Liver (tissue), 9 donors: Measurements from ENCODE around the gene RCOR1. TPM values are rescaled to one million over a fixed set of nuclear protein-coding genes. Genes with fewer than 3 reads are reported as not detected.

Source experiments
- DNase-seq: peaks from one replicate; pipeline ENCODE4 v3.0.0-alpha.2; 2017; ENCODE audit warnings: low spot score
- H3K27ac ChIP-seq, 2 donors: one replicate each; pipeline ENCODE4 v1.7.0; 2013; ENCODE audit warnings: inconsistent platforms in 2 of 2, low read length in 2 of 2, control low read depth in 1 of 2, low read depth in 1 of 2, mild to moderate bottlenecking in 1 of 2
- H3K27me3 ChIP-seq, 4 donors: one replicate each; pipeline versions ENCODE4 v1.6.1 to v1.7.0; 2013; ENCODE audit warnings: low read length in 3 of 4, inconsistent platforms in 1 of 4, mild to moderate bottlenecking in 1 of 4, moderate library complexity in 1 of 4; ENCODE audit not compliant: control insufficient read depth in 4 of 4, insufficient read depth in 4 of 4
- H3K36me3 ChIP-seq, 4 donors: one replicate each; pipeline versions ENCODE4 v1.6.1 to v1.7.0; 2013; ENCODE audit warnings: low read length in 3 of 4, mild to moderate bottlenecking in 3 of 4, low read depth in 1 of 4, moderate library complexity in 1 of 4; ENCODE audit not compliant: control insufficient read depth in 4 of 4, insufficient read depth in 3 of 4
- H3K4me1 ChIP-seq, 4 donors: one replicate each; pipeline versions ENCODE4 v1.6.1 to v1.7.0; 2013; ENCODE audit warnings: low read length in 3 of 4, mild to moderate bottlenecking in 3 of 4, moderate library complexity in 1 of 4; ENCODE audit not compliant: control insufficient read depth in 4 of 4, insufficient read depth in 4 of 4
- H3K4me3 ChIP-seq, 3 donors: one replicate each; pipeline versions ENCODE4 v1.6.1 to v1.7.0; 2013; ENCODE audit warnings: low read length in 3 of 3, control low read depth in 1 of 3, low read depth in 1 of 3, mild to moderate bottlenecking in 1 of 3
- H3K9ac ChIP-seq, 2 donors: one replicate each; pipeline ENCODE4 v1.7.0; 2013; ENCODE audit warnings: low read length in 2 of 2, mild to moderate bottlenecking in 2 of 2, moderate library complexity in 2 of 2, control low read depth in 1 of 2, low read depth in 1 of 2
- H3K9me3 ChIP-seq, 4 donors: one replicate each; pipeline versions ENCODE4 v1.6.1 to v1.7.0; 2013; ENCODE audit warnings: low read length in 3 of 4; ENCODE audit not compliant: control insufficient read depth in 4 of 4
- EGR1 ChIP-seq, 2 donors: IDR thresholded peaks; 2 replicates each; pipeline ENCODE4 v1.6.1; 2016 to 2018; ENCODE audit warnings: antibody characterized with exemption in 2 of 2, low read depth in 2 of 2
- FOXA1 ChIP-seq: IDR thresholded peaks from 2 replicates; pipeline ENCODE4 v1.6.1; 2016; ENCODE audit warnings: antibody characterized with exemption
- FOXA2 ChIP-seq: IDR thresholded peaks from 2 replicates; pipeline ENCODE4 v1.6.1; 2016; ENCODE audit warnings: antibody characterized with exemption
- GABPA ChIP-seq, 2 donors: IDR thresholded peaks in 1 of 2; conservative IDR thresholded peaks in 1 of 2; 2 replicates each; pipeline ENCODE4 v1.6.1; 2016; ENCODE audit warnings: antibody characterized with exemption in 2 of 2, mild to moderate bottlenecking in 1 of 2, moderate library complexity in 1 of 2
- HNF4A ChIP-seq, 2 donors: conservative IDR thresholded peaks; 2 replicates each; pipeline ENCODE4 v1.6.1; 2016; ENCODE audit warnings: antibody characterized with exemption in 2 of 2, mild to moderate bottlenecking in 2 of 2
- JUND ChIP-seq, 2 donors: IDR thresholded peaks; 2 replicates each; pipeline ENCODE4 v1.6.1; 2016; ENCODE audit warnings: antibody characterized with exemption in 2 of 2
- RAD21 ChIP-seq, 2 donors: IDR thresholded peaks; 2 replicates each; pipeline ENCODE4 v1.6.1; 2016; ENCODE audit warnings: antibody characterized with exemption in 2 of 2, mild to moderate bottlenecking in 2 of 2
- TAF1 ChIP-seq: conservative IDR thresholded peaks from 2 replicates; pipeline ENCODE4 v1.6.1; 2016; ENCODE audit warnings: antibody characterized with exemption, mild to moderate bottlenecking
- YY1 ChIP-seq: IDR thresholded peaks from 2 replicates; pipeline ENCODE4 v1.6.1; 2016; ENCODE audit warnings: antibody characterized with exemption, mild to moderate bottlenecking
- WGBS: extraction: QIAGEN DNeasy Blood & Tissue Kit; methylation state at CpG from one replicate; pipeline ENCODE4 v1.1.7; 2013; 5-methylcytosine and 5-hydroxymethylcytosine counted together
- polyA plus RNA-seq, 2 donors: library from polyadenylated mRNA; stranded (reverse) in 1 of 2; unstranded in 1 of 2; fragments of 200-250 nt in 1 of 2; fragments of >200 nt in 1 of 2; fragmentation: Nextera tagmentation in 1 of 2; extraction: Ambion mirVana in 1 of 2; gene quantifications; one replicate each; pipeline versions ENCODE4 v1.2.1 to v1.2.3, GENCODE V29; 2013 to 2015
- total RNA-seq, 2 donors: library from RNA; depleted of rRNA; stranded (reverse); fragments of >200 nt; gene quantifications; one replicate each; pipeline ENCODE4 v1.2.3, GENCODE V29; 2014
- TF ChIP-seq, protein P1 (sequence below): IDR thresholded peaks from 2 replicates; pipeline ENCODE4 v1.6.1; 2016; ENCODE audit warnings: antibody characterized with exemption
- TF ChIP-seq, protein P2 (sequence below): IDR thresholded peaks from 2 replicates; pipeline ENCODE4 v1.6.1; 2016; ENCODE audit warnings: antibody characterized with exemption
- TF ChIP-seq, protein P3 (sequence below): IDR thresholded peaks from 2 replicates; pipeline ENCODE4 v1.6.1; 2016; ENCODE audit warnings: antibody characterized with exemption
- donor health status: healthy.
- donor health status: healthy.
- donor health status: healthy.
- donor health status: healthy.
- donor health status: healthy.

RCOR1 gene
- total and polyA plus RNA-seq, 4 donors, result 4.2 to 17.0 (median 5.7) TPM

DNA sequence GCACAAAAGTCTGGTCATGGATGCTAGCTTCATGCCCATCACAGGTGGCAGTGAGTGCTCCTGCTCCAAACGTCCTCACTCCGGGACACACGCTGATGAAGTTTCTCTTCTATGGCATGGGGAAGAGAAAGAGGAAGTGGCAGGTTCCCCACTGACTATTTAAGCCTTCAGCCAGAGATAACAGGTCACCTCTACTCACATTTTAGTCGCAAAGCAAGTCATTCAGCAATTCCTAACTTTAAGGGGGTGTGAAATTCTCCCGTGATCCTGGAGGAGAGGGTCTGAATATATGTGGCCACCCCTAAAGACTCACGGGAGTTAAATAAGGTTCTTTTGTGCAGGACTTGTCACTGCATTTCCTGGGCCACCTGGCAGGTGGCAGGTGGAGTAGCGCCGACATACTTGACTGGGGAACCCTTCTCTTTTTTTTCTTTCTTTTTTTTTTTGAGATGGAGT, 18.8 kb upstream of the RCOR1 start:
- 63% methylated on average over 8 of the region's 8 CpGs for WGBS
- no peaks in the 10 kb centered on the region for H3K4me1 ChIP-seq

DNA sequence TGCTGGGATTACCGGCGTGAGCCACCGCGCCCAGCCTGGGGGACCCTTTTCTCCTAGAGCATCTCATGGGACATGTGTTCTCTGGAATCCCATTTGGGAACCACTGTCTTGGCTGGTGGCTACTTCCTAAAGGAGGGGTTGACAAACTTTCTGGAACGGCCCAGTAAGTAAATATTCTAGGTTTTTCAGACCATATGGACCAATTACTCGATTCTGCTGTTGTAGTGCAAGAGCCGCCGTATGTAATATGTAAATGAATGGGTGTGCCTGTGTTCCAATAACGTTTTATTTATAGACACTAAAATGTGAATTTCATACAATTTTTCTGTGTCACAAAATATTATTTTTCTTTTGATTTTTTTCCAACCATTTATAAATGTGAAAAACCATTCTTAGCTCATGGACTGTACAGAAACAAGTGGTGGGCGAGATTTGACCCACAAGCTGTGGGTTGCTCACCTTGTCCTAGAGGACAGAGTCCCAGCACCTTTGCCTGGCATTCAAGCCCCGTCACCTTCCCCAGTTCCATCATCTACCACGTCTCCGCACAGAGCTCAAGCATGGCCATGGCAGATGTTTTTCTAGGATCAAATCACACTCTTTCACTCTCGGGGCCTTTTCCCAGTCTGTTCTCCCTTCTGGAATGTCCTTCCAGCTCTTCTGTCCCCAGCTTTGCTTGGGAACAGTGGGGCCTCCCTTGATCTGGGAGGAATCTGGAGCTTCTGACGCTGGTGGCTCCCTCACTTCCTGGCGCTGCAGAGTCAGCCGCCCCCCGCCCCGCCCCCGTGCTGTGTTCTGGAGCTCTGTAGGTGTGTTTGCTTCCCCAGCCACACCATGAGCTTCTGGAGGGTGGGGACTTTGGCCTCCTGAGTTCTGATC, 17.9 kb upstream of the RCOR1 start:
- no peaks in the 10 kb centered on the region for H3K36me3 ChIP-seq
- no peak overlapping the region for H3K27ac ChIP-seq
- peaks cover 0 to 4% (median 0%) of the 10 kb centered on the region in 4 donors for H3K27me3 ChIP-seq
- WGBS, result 72% methylated on average over 20 of the region's 20 CpGs
- H3K9me3 ChIP-seq, result no peaks in the 10 kb centered on the region
- DNase-seq, result no peak
- no peak overlapping the region for H3K9ac ChIP-seq
- H3K4me1 ChIP-seq, result no peaks in the 10 kb centered on the region
- TF ChIP-seq GABPA (IDR thresholded peaks at IDR 0.05 in 1 of 2, conservative IDR thresholded peaks at IDR 0.05 in 1 of 2), result no peak
- no peak for TF ChIP-seq JUND (IDR thresholded peaks at IDR 0.05)
- TF ChIP-seq, protein P1, sequence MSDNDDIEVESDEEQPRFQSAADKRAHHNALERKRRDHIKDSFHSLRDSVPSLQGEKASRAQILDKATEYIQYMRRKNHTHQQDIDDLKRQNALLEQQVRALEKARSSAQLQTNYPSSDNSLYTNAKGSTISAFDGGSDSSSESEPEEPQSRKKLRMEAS, result no peak
- TF ChIP-seq EGR1 (IDR thresholded peaks at IDR 0.05; ENCODE audit: low read depth in 2 of 2), result no peak
- TF ChIP-seq, protein P2, sequence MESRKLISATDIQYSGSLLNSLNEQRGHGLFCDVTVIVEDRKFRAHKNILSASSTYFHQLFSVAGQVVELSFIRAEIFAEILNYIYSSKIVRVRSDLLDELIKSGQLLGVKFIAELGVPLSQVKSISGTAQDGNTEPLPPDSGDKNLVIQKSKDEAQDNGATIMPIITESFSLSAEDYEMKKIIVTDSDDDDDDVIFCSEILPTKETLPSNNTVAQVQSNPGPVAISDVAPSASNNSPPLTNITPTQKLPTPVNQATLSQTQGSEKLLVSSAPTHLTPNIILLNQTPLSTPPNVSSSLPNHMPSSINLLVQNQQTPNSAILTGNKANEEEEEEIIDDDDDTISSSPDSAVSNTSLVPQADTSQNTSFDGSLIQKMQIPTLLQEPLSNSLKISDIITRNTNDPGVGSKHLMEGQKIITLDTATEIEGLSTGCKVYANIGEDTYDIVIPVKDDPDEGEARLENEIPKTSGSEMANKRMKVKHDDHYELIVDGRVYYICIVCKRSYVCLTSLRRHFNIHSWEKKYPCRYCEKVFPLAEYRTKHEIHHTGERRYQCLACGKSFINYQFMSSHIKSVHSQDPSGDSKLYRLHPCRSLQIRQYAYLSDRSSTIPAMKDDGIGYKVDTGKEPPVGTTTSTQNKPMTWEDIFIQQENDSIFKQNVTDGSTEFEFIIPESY, result no peak
- H3K4me3 ChIP-seq, result no peak overlapping the region

More for the DNA sequence above, 18.8 kb upstream of the RCOR1 start:
- no peak for DNase-seq
- no peaks in the 10 kb centered on the region for H3K36me3 ChIP-seq
- H3K4me3 ChIP-seq, result no peak overlapping the region
- H3K9me3 ChIP-seq, result no peaks in the 10 kb centered on the region
- TF ChIP-seq RAD21 (IDR thresholded peaks at IDR 0.05) (no peak), YY1 (no peak), FOXA2 (no peak), TAF1 (no peak), HNF4A (conservative IDR thresholded peaks at IDR 0.05) (no peak), EGR1 (IDR thresholded peaks at IDR 0.05; ENCODE audit: low read depth in 2 of 2) (no peak), FOXA1 (no peak)
- TF ChIP-seq, protein P3, sequence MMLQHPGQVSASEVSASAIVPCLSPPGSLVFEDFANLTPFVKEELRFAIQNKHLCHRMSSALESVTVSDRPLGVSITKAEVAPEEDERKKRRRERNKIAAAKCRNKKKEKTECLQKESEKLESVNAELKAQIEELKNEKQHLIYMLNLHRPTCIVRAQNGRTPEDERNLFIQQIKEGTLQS, result no peak
- TF ChIP-seq, protein P2, result no peak
- H3K27ac ChIP-seq, result no peak overlapping the region
- no peak overlapping the region for H3K9ac ChIP-seq
- H3K27me3 ChIP-seq, result peaks cover 0 to 4% (median 0%) of the 10 kb centered on the region in 4 donors
